Uterus (tissue), 2 donors: Measurements from ENCODE around the gene FSTL5.

Source experiments
- POLR2A ChIP-seq, 2 donors: fragments of 450-650 bp; IDR thresholded peaks; one replicate each; pipeline ENCODE4 v1.6.1; 2016; ENCODE audit warnings: antibody characterized with exemption in 2 of 2, mild to moderate bottlenecking in 1 of 2, moderate library complexity in 1 of 2
- TF ChIP-seq, protein P1 (sequence below), 4 experiments: fragments of 200-600 bp in 2 of 4; fragments of 450-650 bp in 2 of 4; sonication (generic) in 2 of 4; IDR thresholded peaks; one replicate each; pipeline ENCODE4 v1.5.1; 2016 to 2019; ENCODE audit warnings: antibody characterized with exemption in 4 of 4, mild to moderate bottlenecking in 2 of 4, moderate library complexity in 1 of 4

DNA sequence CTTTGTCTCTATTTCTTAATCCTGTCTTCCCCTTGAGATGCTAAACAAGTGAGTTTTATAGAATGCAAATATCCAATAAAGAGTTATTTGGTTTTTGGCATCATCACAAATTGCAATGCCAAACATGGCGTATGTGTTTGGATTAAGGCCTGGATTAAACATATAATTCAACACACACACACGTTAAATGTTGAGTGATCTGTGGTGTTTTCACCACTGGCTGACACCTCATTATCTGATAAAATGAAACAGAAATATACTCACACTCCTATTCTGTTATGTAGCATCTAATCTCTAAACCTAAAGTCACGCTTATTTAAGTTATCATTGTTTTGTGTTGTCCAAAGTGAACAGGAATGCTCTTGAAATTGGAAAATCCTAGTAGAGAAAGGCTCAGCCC, 506.2 kb downstream of the FSTL5 start:
- TF ChIP-seq, protein P1, sequence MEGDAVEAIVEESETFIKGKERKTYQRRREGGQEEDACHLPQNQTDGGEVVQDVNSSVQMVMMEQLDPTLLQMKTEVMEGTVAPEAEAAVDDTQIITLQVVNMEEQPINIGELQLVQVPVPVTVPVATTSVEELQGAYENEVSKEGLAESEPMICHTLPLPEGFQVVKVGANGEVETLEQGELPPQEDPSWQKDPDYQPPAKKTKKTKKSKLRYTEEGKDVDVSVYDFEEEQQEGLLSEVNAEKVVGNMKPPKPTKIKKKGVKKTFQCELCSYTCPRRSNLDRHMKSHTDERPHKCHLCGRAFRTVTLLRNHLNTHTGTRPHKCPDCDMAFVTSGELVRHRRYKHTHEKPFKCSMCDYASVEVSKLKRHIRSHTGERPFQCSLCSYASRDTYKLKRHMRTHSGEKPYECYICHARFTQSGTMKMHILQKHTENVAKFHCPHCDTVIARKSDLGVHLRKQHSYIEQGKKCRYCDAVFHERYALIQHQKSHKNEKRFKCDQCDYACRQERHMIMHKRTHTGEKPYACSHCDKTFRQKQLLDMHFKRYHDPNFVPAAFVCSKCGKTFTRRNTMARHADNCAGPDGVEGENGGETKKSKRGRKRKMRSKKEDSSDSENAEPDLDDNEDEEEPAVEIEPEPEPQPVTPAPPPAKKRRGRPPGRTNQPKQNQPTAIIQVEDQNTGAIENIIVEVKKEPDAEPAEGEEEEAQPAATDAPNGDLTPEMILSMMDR (IDR thresholded peaks at IDR 0.05) = no peak
- TF ChIP-seq POLR2A (IDR thresholded peaks at IDR 0.05) = no peak
